Lung (tissue), 12 donors: ENCODE results near the gene TSPEAR. TPM values are rescaled to one million over a fixed set of nuclear protein-coding genes. Genes with fewer than 3 reads are reported as not detected.
A peak's percentile ranks its signal among the peaks of the same experiment; 100 is the strongest.

Source experiments
- ATAC-seq: fragments of 200-7000 bp; cut with Tn5 transposase; one replicate; pipeline ENCODE4 v1.9.1; 2020; ENCODE audit warnings: moderate number of reproducible peaks; ENCODE audit not compliant: insufficient read depth, low FRiP score
- DNase-seq, 3 donors: peaks; one replicate each; pipeline ENCODE4 v3.0.0-alpha.2; 2013 to 2017
- H3K27ac ChIP-seq, 2 donors: one replicate each; pipeline ENCODE4 v1.5.1; 2013; ENCODE audit warnings: mild to moderate bottlenecking in 2 of 2, moderate library complexity in 2 of 2, control low read depth in 1 of 2, inconsistent platforms in 1 of 2, low read depth in 1 of 2, low read length in 1 of 2
- H3K27me3 ChIP-seq, 3 donors: one replicate each; pipeline ENCODE4 v1.5.1; 2013; ENCODE audit warnings: low read length in 2 of 3; ENCODE audit not compliant: control insufficient read depth in 3 of 3, insufficient read depth in 3 of 3
- H3K36me3 ChIP-seq, 4 donors: one replicate each; pipeline ENCODE4 v1.5.1; 2013; ENCODE audit warnings: low read length in 4 of 4, mild to moderate bottlenecking in 1 of 4, moderate library complexity in 1 of 4; ENCODE audit not compliant: control insufficient read depth in 4 of 4, insufficient read depth in 4 of 4
- H3K4me1 ChIP-seq, 5 donors: one replicate each; pipeline ENCODE4 v1.5.1; 2013; ENCODE audit warnings: low read length in 5 of 5, mild to moderate bottlenecking in 2 of 5, moderate library complexity in 1 of 5; ENCODE audit not compliant: control insufficient read depth in 5 of 5, insufficient read depth in 5 of 5
- H3K4me3 ChIP-seq: one replicate; pipeline ENCODE4 v1.5.1; 2013; ENCODE audit warnings: mild to moderate bottlenecking, control low read depth, moderate library complexity
- H3K9ac ChIP-seq, 2 donors: one replicate each; pipeline ENCODE4 v1.5.1; 2013; ENCODE audit warnings: low read length in 2 of 2, control low read depth in 1 of 2; ENCODE audit not compliant: insufficient read depth in 1 of 2
- H3K9me3 ChIP-seq, 4 donors: one replicate each; pipeline ENCODE4 v1.5.1; 2013; ENCODE audit warnings: low read length in 3 of 4, mild to moderate bottlenecking in 1 of 4, moderate library complexity in 1 of 4; ENCODE audit not compliant: control insufficient read depth in 4 of 4, insufficient read depth in 3 of 4
- WGBS, 2 donors: extraction: QIAGEN DNeasy Blood & Tissue Kit; methylation state at CpG; one replicate each; pipeline ENCODE4 v1.1.7; 2013; 5-methylcytosine and 5-hydroxymethylcytosine counted together
- polyA plus RNA-seq, 2 donors: library from polyadenylated mRNA; stranded (reverse); fragments of 200-250 nt; gene quantifications; one replicate each; pipeline ENCODE4 v1.2.1, GENCODE V29; 2013
- total RNA-seq, 2 donors: library from RNA; depleted of rRNA in 1 of 2; stranded (reverse); fragments of >200 nt in 1 of 2; gene quantifications; one replicate each; pipeline ENCODE4 v1.2.1, GENCODE V29; 2014 to 2021
- TF ChIP-seq, protein P1 (sequence below): IDR thresholded peaks from 2 replicates; pipeline ENCODE4 v1.5.1; 2012; ENCODE audit warnings: mild to moderate bottlenecking; ENCODE audit errors: control extremely low read depth, extremely low read depth
- donor health status: control.
- donor health status: control.
- donor health status: Bipolar disorder and iron deficiency.
- donor health status: healthy.
- donor health status: DM: yes; HTN: yes; CAD: no.

The TSPEAR gene
- total and polyA plus RNA-seq, 4 donors = 0.02 to 2.1 (median 0.27) TPM

- peaks cover 0 to under 1% (median 0%) of the 10 kb centered on the region in 3 donors for H3K27me3 ChIP-seq
- 68 to 69% methylated on average over 9 of the region's 9 CpGs for WGBS, 2 donors
- no peak overlapping the region for H3K27ac ChIP-seq
- H3K9me3 ChIP-seq = peaks cover 0 to 7% (median 0%) of the 10 kb centered on the region in 4 donors
- H3K36me3 ChIP-seq = no peaks in the 10 kb centered on the region
- TF ChIP-seq, protein P1, sequence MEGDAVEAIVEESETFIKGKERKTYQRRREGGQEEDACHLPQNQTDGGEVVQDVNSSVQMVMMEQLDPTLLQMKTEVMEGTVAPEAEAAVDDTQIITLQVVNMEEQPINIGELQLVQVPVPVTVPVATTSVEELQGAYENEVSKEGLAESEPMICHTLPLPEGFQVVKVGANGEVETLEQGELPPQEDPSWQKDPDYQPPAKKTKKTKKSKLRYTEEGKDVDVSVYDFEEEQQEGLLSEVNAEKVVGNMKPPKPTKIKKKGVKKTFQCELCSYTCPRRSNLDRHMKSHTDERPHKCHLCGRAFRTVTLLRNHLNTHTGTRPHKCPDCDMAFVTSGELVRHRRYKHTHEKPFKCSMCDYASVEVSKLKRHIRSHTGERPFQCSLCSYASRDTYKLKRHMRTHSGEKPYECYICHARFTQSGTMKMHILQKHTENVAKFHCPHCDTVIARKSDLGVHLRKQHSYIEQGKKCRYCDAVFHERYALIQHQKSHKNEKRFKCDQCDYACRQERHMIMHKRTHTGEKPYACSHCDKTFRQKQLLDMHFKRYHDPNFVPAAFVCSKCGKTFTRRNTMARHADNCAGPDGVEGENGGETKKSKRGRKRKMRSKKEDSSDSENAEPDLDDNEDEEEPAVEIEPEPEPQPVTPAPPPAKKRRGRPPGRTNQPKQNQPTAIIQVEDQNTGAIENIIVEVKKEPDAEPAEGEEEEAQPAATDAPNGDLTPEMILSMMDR = no peak
- H3K4me1 ChIP-seq = no peaks in the 10 kb centered on the region
- H3K4me3 ChIP-seq = no peak overlapping the region
- DNase-seq (no peak), ATAC-seq (no peak)
- H3K9ac ChIP-seq = no peak overlapping the region
Measured at GRCh38 chr21:44730951-44731579, 19.7 kb upstream of the TSPEAR start.

DNA sequence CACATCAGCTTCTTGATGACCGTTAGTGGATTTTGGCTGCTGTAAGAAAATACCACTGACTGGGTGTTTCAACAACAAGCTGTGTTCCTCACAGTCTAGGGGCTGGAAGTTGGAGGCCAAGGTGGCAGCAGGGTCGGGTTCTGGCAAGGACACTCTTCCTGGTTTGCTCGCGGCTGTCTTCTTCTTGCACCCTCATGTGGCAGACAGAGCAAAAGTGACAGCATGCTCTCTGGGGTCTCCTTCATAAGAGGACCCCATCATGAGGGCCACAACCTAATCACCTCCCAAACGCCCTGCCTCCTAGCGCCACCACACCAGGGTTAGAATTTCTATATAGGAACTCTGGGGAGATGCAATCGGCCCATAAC is 18.6 kb upstream of the TSPEAR start:
- Histone ChIP-seq H3K4me3 (no peak overlapping the region), H3K36me3 (no peaks in the 10 kb centered on the region), H3K9ac (no peak overlapping the region), H3K9me3 (peaks cover 0 to 2% (median 0%) of the 10 kb centered on the region in 4 donors), H3K27ac (no peak overlapping the region), H3K27me3 (peaks cover 0 to 5% (median under 1%) of the 10 kb centered on the region in 3 donors), H3K4me1 (no peaks in the 10 kb centered on the region)
- DNase-seq = no peak
- TF ChIP-seq, protein P1 = no peak
- WGBS, 2 donors = 90% methylated on average over 7 of the region's 7 CpGs
- no peak for ATAC-seq

DNA sequence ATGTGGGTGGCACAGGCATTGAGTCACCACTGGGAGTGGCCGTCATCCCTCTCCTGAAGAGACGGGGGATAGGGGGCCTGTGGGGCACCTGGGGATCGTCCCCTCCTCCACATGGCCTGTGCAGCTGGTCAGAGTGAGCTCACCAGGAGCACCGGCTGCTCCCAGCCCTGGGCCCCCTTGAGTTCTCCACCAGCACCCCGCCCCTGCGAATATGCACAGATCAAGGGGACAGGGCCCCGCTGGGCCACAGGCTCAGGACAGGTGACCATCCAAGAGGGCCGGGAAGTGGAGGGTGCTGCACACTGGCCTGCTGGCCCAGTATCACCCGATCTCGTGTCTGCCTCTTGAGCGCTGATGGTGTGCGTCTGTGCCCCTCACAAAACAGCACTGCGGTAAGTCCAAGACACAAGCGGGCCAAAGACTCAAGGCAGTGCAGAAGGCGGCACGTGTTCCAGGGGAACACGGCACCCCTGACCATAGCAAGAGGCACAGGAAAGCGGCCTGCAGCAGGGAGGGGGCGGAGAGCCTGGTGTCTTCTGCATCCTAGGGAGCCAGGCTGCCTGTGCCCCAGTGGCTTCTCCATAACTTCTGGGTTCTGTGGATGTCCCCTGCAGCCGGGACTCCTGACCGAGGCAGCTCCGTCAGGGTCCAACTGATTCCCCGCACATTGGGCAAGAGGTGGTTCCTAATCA is 18.1 kb upstream of the TSPEAR start:
- Histone ChIP-seq H3K4me1 (no peaks in the 10 kb centered on the region), H3K9me3 (peaks cover 0 to 2% (median 0%) of the 10 kb centered on the region in 4 donors), H3K4me3 (no peak overlapping the region), H3K27ac (no peak overlapping the region), H3K9ac (no peak overlapping the region), H3K36me3 (no peaks in the 10 kb centered on the region), H3K27me3 (peaks cover 2 to 5% (median 3%) of the 10 kb centered on the region in 3 donors)
- 92 to 94% methylated on average over 23 of the region's 23 CpGs for WGBS, 2 donors
- TF ChIP-seq, protein P1 = no peak
- DNase-seq (peak in 1 of 3 donors; percentile 10), ATAC-seq (no peak)
